Lung (tissue), 12 donors: Measurements from ENCODE around the gene THRA. TPM values are rescaled to one million over a fixed set of nuclear protein-coding genes. Genes with fewer than 3 reads are reported as not detected.
A peak's percentile ranks its signal among the peaks of the same experiment; 100 is the strongest.

Source experiments
- ATAC-seq: fragments of 200-7000 bp; cut with Tn5 transposase; one replicate; pipeline ENCODE4 v1.9.1; 2020; ENCODE audit warnings: moderate number of reproducible peaks; ENCODE audit not compliant: insufficient read depth, low FRiP score
- DNase-seq, 3 donors: peaks; one replicate each; pipeline ENCODE4 v3.0.0-alpha.2; 2013 to 2017
- H3K27ac ChIP-seq, 2 donors: one replicate each; pipeline ENCODE4 v1.5.1; 2013; ENCODE audit warnings: mild to moderate bottlenecking in 2 of 2, moderate library complexity in 2 of 2, control low read depth in 1 of 2, inconsistent platforms in 1 of 2, low read depth in 1 of 2, low read length in 1 of 2
- H3K27me3 ChIP-seq, 3 donors: one replicate each; pipeline ENCODE4 v1.5.1; 2013; ENCODE audit warnings: low read length in 2 of 3; ENCODE audit not compliant: control insufficient read depth in 3 of 3, insufficient read depth in 3 of 3
- H3K36me3 ChIP-seq, 4 donors: one replicate each; pipeline ENCODE4 v1.5.1; 2013; ENCODE audit warnings: low read length in 4 of 4, mild to moderate bottlenecking in 1 of 4, moderate library complexity in 1 of 4; ENCODE audit not compliant: control insufficient read depth in 4 of 4, insufficient read depth in 4 of 4
- H3K4me1 ChIP-seq, 5 donors: one replicate each; pipeline ENCODE4 v1.5.1; 2013; ENCODE audit warnings: low read length in 5 of 5, mild to moderate bottlenecking in 2 of 5, moderate library complexity in 1 of 5; ENCODE audit not compliant: control insufficient read depth in 5 of 5, insufficient read depth in 5 of 5
- H3K4me3 ChIP-seq: one replicate; pipeline ENCODE4 v1.5.1; 2013; ENCODE audit warnings: mild to moderate bottlenecking, control low read depth, moderate library complexity
- H3K9ac ChIP-seq, 2 donors: one replicate each; pipeline ENCODE4 v1.5.1; 2013; ENCODE audit warnings: low read length in 2 of 2, control low read depth in 1 of 2; ENCODE audit not compliant: insufficient read depth in 1 of 2
- H3K9me3 ChIP-seq, 4 donors: one replicate each; pipeline ENCODE4 v1.5.1; 2013; ENCODE audit warnings: low read length in 3 of 4, mild to moderate bottlenecking in 1 of 4, moderate library complexity in 1 of 4; ENCODE audit not compliant: control insufficient read depth in 4 of 4, insufficient read depth in 3 of 4
- WGBS, 2 donors: extraction: QIAGEN DNeasy Blood & Tissue Kit; methylation state at CpG; one replicate each; pipeline ENCODE4 v1.1.7; 2013; 5-methylcytosine and 5-hydroxymethylcytosine counted together
- polyA plus RNA-seq, 2 donors: library from polyadenylated mRNA; stranded (reverse); fragments of 200-250 nt; gene quantifications; one replicate each; pipeline ENCODE4 v1.2.1, GENCODE V29; 2013
- total RNA-seq, 2 donors: library from RNA; depleted of rRNA in 1 of 2; stranded (reverse); fragments of >200 nt in 1 of 2; gene quantifications; one replicate each; pipeline ENCODE4 v1.2.1, GENCODE V29; 2014 to 2021
- TF ChIP-seq, protein P1 (sequence below): IDR thresholded peaks from 2 replicates; pipeline ENCODE4 v1.5.1; 2012; ENCODE audit warnings: mild to moderate bottlenecking; ENCODE audit errors: control extremely low read depth, extremely low read depth
- donor health status: control.
- donor health status: control.
- donor health status: Bipolar disorder and iron deficiency.
- donor health status: healthy.
- donor health status: DM: yes; HTN: yes; CAD: no.

THRA gene
- total and polyA plus RNA-seq, 4 donors = 28.5 to 55.9 (median 37.5) TPM

DNA sequence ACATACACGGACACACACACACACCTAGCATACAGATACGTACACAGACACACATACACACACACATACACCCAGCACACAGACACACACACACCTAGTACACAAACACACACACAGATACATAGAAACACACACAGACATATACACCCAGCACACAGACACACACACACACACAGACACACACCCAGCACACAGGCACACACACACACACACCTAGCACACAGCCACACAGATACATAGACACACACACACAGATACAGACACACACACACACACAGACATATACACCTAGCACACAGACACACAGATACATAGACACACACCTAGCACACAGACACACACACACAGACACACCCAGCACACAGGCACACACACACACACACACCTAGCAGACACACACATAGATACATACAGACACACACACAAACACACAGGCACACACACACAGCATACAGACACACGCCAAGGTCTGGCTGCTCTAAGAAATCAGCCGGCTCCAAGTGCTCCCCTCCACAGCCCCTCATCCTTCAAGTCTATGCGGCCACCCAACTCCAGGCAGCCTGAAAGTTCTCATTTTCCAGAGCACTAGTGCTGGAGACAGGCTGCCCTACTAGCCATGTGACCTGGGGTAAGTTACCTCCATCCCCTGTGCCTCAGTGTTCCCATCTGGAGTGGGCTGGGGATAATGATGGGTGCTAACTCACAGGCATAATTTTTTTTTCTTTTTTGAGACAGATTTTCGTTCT, 24.5 kb downstream of the THRA start:
- Histone ChIP-seq H3K27me3 (peaks cover 0 to 2% (median 0%) of the 10 kb centered on the region in 3 donors), H3K4me3 (no peak overlapping the region), H3K36me3 (peaks cover 9 to 61% (median 51%) of the 10 kb centered on the region in 4 donors), H3K9me3 (peaks cover 0 to 4% (median under 1%) of the 10 kb centered on the region in 4 donors), H3K27ac (peak overlapping the region in 1 of 2 donors; percentile 46), H3K4me1 (peaks cover 2 to 25% (median 2%) of the 10 kb centered on the region in 5 donors), H3K9ac (no peak overlapping the region)
- ATAC-seq = no peak
- DNase-seq = no peak
- 90 to 92% methylated on average over 6 of the region's 6 CpGs for WGBS, 2 donors
- TF ChIP-seq, protein P1, sequence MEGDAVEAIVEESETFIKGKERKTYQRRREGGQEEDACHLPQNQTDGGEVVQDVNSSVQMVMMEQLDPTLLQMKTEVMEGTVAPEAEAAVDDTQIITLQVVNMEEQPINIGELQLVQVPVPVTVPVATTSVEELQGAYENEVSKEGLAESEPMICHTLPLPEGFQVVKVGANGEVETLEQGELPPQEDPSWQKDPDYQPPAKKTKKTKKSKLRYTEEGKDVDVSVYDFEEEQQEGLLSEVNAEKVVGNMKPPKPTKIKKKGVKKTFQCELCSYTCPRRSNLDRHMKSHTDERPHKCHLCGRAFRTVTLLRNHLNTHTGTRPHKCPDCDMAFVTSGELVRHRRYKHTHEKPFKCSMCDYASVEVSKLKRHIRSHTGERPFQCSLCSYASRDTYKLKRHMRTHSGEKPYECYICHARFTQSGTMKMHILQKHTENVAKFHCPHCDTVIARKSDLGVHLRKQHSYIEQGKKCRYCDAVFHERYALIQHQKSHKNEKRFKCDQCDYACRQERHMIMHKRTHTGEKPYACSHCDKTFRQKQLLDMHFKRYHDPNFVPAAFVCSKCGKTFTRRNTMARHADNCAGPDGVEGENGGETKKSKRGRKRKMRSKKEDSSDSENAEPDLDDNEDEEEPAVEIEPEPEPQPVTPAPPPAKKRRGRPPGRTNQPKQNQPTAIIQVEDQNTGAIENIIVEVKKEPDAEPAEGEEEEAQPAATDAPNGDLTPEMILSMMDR = no peak

DNA sequence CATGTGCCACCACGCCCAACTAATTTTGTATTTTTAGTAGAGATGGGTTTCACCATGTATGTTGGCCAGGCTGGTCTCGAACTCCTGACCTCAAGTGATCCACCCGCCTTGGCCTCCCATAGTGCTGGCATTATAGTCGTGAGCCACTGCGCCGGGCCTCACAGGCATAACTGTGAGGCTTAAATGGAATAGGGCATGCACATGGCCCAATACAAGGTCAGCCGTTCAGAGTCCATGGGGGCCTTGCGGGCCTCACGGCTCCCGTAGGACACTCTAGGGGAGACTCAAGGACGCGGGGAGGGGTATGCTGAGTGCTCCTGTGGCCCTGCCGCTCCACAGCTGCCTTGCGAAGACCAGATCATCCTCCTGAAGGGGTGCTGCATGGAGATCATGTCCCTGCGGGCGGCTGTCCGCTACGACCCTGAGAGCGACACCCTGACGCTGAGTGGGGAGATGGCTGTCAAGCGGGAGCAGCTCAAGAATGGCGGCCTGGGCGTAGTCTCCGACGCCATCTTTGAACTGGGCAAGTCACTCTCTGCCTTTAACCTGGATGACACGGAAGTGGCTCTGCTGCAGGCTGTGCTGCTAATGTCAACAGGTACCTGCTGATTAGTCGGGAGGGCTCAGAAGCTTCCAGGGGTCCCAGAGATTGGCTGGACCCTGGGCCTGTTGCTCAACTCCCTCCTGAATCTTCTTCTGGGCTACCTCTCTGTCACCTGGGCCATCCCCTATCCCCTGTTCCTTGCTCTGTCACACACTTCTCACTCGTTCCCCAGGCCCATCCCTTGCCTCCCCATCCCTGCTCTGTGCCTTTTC, 25.3 kb downstream of the THRA start:
- no peak for DNase-seq
- 93 to 94% methylated on average over 28 of the region's 28 CpGs for WGBS, 2 donors
- TF ChIP-seq, protein P1 = no peak
- no peak overlapping the region for H3K27ac ChIP-seq
- H3K27me3 ChIP-seq = peaks cover 0 to 2% (median 0%) of the 10 kb centered on the region in 3 donors
- H3K9me3 ChIP-seq = peaks cover 0 to 4% (median under 1%) of the 10 kb centered on the region in 4 donors
- H3K9ac ChIP-seq = no peak overlapping the region
- no peak for ATAC-seq
- no peak overlapping the region for H3K4me3 ChIP-seq
- peaks cover 2 to 25% (median 2%) of the 10 kb centered on the region in 5 donors for H3K4me1 ChIP-seq
- peaks cover 9 to 66% (median 52%) of the 10 kb centered on the region in 4 donors for H3K36me3 ChIP-seq

DNA sequence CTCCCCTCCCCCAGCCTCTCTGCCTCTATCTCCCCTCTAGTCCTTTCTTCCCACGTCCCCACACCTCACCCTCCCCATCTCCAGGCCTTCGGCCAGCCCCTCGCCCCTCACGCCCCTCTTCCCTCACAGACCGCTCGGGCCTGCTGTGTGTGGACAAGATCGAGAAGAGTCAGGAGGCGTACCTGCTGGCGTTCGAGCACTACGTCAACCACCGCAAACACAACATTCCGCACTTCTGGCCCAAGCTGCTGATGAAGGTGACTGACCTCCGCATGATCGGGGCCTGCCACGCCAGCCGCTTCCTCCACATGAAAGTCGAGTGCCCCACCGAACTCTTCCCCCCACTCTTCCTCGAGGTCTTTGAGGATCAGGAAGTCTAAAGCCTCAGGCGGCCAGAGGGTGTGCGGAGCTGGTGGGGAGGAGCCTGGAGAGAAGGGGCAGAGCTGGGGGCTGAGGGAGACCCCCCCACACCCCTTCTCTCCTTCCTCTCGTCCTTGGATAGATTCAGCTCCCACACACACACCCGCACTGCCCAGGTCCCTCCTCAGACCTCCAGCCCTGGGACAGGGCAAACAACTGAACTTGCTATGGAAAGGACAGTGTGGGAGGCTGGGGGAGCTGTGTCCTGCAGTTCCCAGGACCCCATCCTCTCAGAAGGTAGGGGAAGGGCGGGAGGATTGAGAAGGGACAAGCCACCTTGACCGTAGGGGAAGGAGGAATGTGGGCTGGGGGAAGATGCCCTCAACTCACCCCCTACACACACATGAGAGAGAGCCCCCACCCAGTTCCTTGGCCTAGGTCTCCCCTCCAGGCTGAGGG, 26.5 kb downstream of the THRA start:
- ATAC-seq (no peak), DNase-seq (no peak)
- Histone ChIP-seq H3K4me1 (peaks cover 2 to 25% (median 4%) of the 10 kb centered on the region in 5 donors), H3K9ac (no peak overlapping the region), H3K4me3 (no peak overlapping the region), H3K36me3 (peaks cover 9 to 69% (median 50%) of the 10 kb centered on the region in 4 donors), H3K27ac (peak overlapping the region in 1 of 2 donors; percentile 35), H3K9me3 (peaks cover 0 to 4% (median under 1%) of the 10 kb centered on the region in 4 donors), H3K27me3 (peaks cover 0 to 2% (median 0%) of the 10 kb centered on the region in 3 donors)
- TF ChIP-seq, protein P1 = no peak
- 85 to 87% methylated on average over 26 of the region's 26 CpGs for WGBS, 2 donors
